ENCODE data around the gene TBKBP1. TPM values are rescaled to one million over a fixed set of nuclear protein-coding genes. Genes with fewer than 3 reads are reported as not detected.
A peak's percentile ranks its signal among the peaks of the same experiment; 100 is the strongest.
"Not testable (repeated sequence)": the region's sequence is repeated elsewhere in the genome, so short reads cannot be mapped to it uniquely, and the experiment has no call there.

The TBKBP1 gene
- total RNA-seq, 2 experiments from 2014 or later, result 8.0 to 8.9 TPM

- ATAC-seq (ENCODE audit: low read depth) (peak; percentile 60), DNase-seq (peak; percentile 44)
- POLR2A ChIA-PET, result interaction anchor here (0.7 to 5.3 kb wide), 4 partner anchors 9 to 61 kb away, joined by 3 to 39 read pairs (median 4); partner anchors contain the start of gene KPNB1
- H3K4me1 Mint-ChIP-seq, result peaks cover 33% of the 10 kb centered on the region
- H3K27ac Mint-ChIP-seq, result peak overlapping the region; percentile 55
- no peaks in the 10 kb centered on the region for H3K9me3 Mint-ChIP-seq
- H3K27me3 Mint-ChIP-seq, result no peaks in the 10 kb centered on the region
- no peak overlapping the region for H3K4me3 Mint-ChIP-seq
- H3K36me3 Mint-ChIP-seq, result peaks cover 37% of the 10 kb centered on the region
Observed at GRCh38 chr17:47663912-47664623, 29.9 kb upstream of the TBKBP1 start.

GRCh38 chr17:47664624-47664941 is 29.4 kb upstream of the TBKBP1 start:
- H3K27me3 Mint-ChIP-seq, result no peaks in the 10 kb centered on the region
- DNase-seq (no peak), ATAC-seq (ENCODE audit: low read depth) (no peak)
- H3K36me3 Mint-ChIP-seq, result peaks cover 41% of the 10 kb centered on the region
- H3K4me1 Mint-ChIP-seq, result peaks cover 34% of the 10 kb centered on the region
- H3K4me3 Mint-ChIP-seq, result no peak overlapping the region
- peak overlapping the region; percentile 55 for H3K27ac Mint-ChIP-seq
- POLR2A ChIA-PET, result interaction anchor here (1.1 to 5.3 kb wide), 3 partner anchors 12 to 35 kb away, joined by 3 to 39 read pairs (median 3); partner anchors contain the start of gene KPNB1
- H3K9me3 Mint-ChIP-seq, result no peaks in the 10 kb centered on the region

- ATAC-seq (ENCODE audit: low read depth) (no peak), DNase-seq (no peak)
- H3K27me3 Mint-ChIP-seq, result no peaks in the 10 kb centered on the region
- no peak overlapping the region for H3K4me3 Mint-ChIP-seq
- peaks cover 42% of the 10 kb centered on the region for H3K36me3 Mint-ChIP-seq
- no peak overlapping the region for H3K27ac Mint-ChIP-seq
- peaks cover 36% of the 10 kb centered on the region for H3K4me1 Mint-ChIP-seq
- H3K9me3 Mint-ChIP-seq, result no peaks in the 10 kb centered on the region
- POLR2A ChIA-PET, result interaction anchor here (1.1 to 5.3 kb wide), 2 partner anchors 11 to 15 kb away, joined by 3 to 39 read pairs; partner anchors contain the start of gene KPNB1
Observed at GRCh38 chr17:47665655-47666054, 28.3 kb upstream of the TBKBP1 start.

- H3K27me3 Mint-ChIP-seq, result no peaks in the 10 kb centered on the region
- POLR2A ChIA-PET, result interaction anchor here (0.8 to 1.3 kb wide), 2 partner anchors 10 to 20 kb away, joined by 3 to 6 read pairs; partner anchors contain the start of gene KPNB1
- H3K4me3 Mint-ChIP-seq, result no peak overlapping the region
- peaks cover 40% of the 10 kb centered on the region for H3K36me3 Mint-ChIP-seq
- H3K27ac Mint-ChIP-seq, result no peak overlapping the region
- ATAC-seq (ENCODE audit: low read depth) (no peak), DNase-seq (no peak)
- peaks cover 35% of the 10 kb centered on the region for H3K4me1 Mint-ChIP-seq
- H3K9me3 Mint-ChIP-seq, result no peaks in the 10 kb centered on the region
Observed at GRCh38 chr17:47669081-47669480, 24.9 kb upstream of the TBKBP1 start.

- peaks cover 34% of the 10 kb centered on the region for H3K4me1 Mint-ChIP-seq
- no peak for DNase-seq
- peak; percentile 90 for ATAC-seq (ENCODE audit: low read depth)
- H3K4me3 Mint-ChIP-seq, result peak overlapping the region; percentile 17
- peak overlapping the region; percentile 71 for H3K27ac Mint-ChIP-seq
- no peaks in the 10 kb centered on the region for H3K9me3 Mint-ChIP-seq
- POLR2A ChIA-PET, result interaction anchor here (1.3 kb wide), 1 partner anchor 21 kb away, joined by 6 read pairs; the partner anchor contains the start of gene KPNB1
- H3K27me3 Mint-ChIP-seq, result no peaks in the 10 kb centered on the region
- peaks cover 45% of the 10 kb centered on the region for H3K36me3 Mint-ChIP-seq
Observed at GRCh38 chr17:47670064-47670463, 23.9 kb upstream of the TBKBP1 start.

- Mint-ChIP-seq H3K27me3 (no peaks in the 10 kb centered on the region), H3K27ac (no peak overlapping the region), H3K4me3 (no peak overlapping the region), H3K4me1 (peaks cover 25% of the 10 kb centered on the region), H3K36me3 (peaks cover 31% of the 10 kb centered on the region), H3K9me3 (no peaks in the 10 kb centered on the region)
- no peak for ATAC-seq (ENCODE audit: low read depth)
- POLR2A ChIA-PET, result interaction anchor here (2.1 kb wide), 1 partner anchor 11 kb away, joined by 5 read pairs; no protein-coding TSS in a partner anchor
- DNase-seq, result no peak
Observed at GRCh38 chr17:47674499-47674898, 19.5 kb upstream of the TBKBP1 start.

- Mint-ChIP-seq H3K27ac (peak overlapping the region; percentile 59), H3K4me3 (no peak overlapping the region), H3K4me1 (peaks cover 17% of the 10 kb centered on the region), H3K36me3 (peaks cover 29% of the 10 kb centered on the region), H3K27me3 (no peaks in the 10 kb centered on the region), H3K9me3 (no peaks in the 10 kb centered on the region)
- DNase-seq, result no peak
- POLR2A ChIA-PET, result interaction anchor here (1.3 kb wide), 1 partner anchor 57 kb away, joined by 3 read pairs; the partner anchor contains the start of gene TBX21
- ATAC-seq (ENCODE audit: low read depth), result no peak
Observed at GRCh38 chr17:47675380-47676198, 18.4 kb upstream of the TBKBP1 start.

- POLR2A ChIA-PET, result interaction anchor here (0.7 to 1.3 kb wide), 3 partner anchors 11 to 57 kb away, joined by 3 to 4 read pairs (median 3); partner anchors contain the start of genes TBKBP1 and TBX21
- H3K9me3 Mint-ChIP-seq, result no peaks in the 10 kb centered on the region
- peaks cover 16% of the 10 kb centered on the region for H3K4me1 Mint-ChIP-seq
- H3K27ac Mint-ChIP-seq, result no peak overlapping the region
- H3K36me3 Mint-ChIP-seq, result peaks cover 31% of the 10 kb centered on the region
- H3K27me3 Mint-ChIP-seq, result no peaks in the 10 kb centered on the region
- no peak overlapping the region for H3K4me3 Mint-ChIP-seq
- DNase-seq, result no peak
- no peak for ATAC-seq (ENCODE audit: low read depth)
Observed at GRCh38 chr17:47676199-47676472, 17.8 kb upstream of the TBKBP1 start.

- peaks cover 31% of the 10 kb centered on the region for H3K36me3 Mint-ChIP-seq
- DNase-seq (no peak), ATAC-seq (ENCODE audit: low read depth) (no peak)
- H3K9me3 Mint-ChIP-seq, result no peaks in the 10 kb centered on the region
- H3K27ac Mint-ChIP-seq, result no peak overlapping the region
- POLR2A ChIA-PET, result interaction anchor here (0.7 to 1.3 kb wide), 4 partner anchors 11 to 253 kb away, joined by 3 to 6 read pairs (median 4); partner anchors contain the start of genes TBKBP1 and TBX21
- H3K27me3 Mint-ChIP-seq, result no peaks in the 10 kb centered on the region
- H3K4me3 Mint-ChIP-seq, result no peak overlapping the region
- H3K4me1 Mint-ChIP-seq, result peaks cover 15% of the 10 kb centered on the region
Observed at GRCh38 chr17:47676510-47677165, 17.3 kb upstream of the TBKBP1 start.

- Mint-ChIP-seq H3K4me1 (peaks cover 16% of the 10 kb centered on the region), H3K4me3 (no peak overlapping the region), H3K27ac (no peak overlapping the region), H3K36me3 (peaks cover 38% of the 10 kb centered on the region), H3K27me3 (no peaks in the 10 kb centered on the region), H3K9me3 (no peaks in the 10 kb centered on the region)
- POLR2A ChIA-PET, result interaction anchor here (1.3 to 2.6 kb wide), 2 partner anchors 9 to 29 kb away, joined by 3 to 9 read pairs; partner anchors contain the start of gene KPNB1
- DNase-seq (no peak), ATAC-seq (ENCODE audit: low read depth) (no peak)
Observed at GRCh38 chr17:47678196-47678595, 15.8 kb upstream of the TBKBP1 start.

GRCh38 chr17:47682138-47682537 is 11.8 kb upstream of the TBKBP1 start:
- peaks cover 41% of the 10 kb centered on the region for H3K36me3 Mint-ChIP-seq
- POLR2A ChIA-PET, result no interaction called here
- no peaks in the 10 kb centered on the region for H3K27me3 Mint-ChIP-seq

GRCh38 chr17:47682727-47683126 is 11.2 kb upstream of the TBKBP1 start:
- H3K9me3 Mint-ChIP-seq; H3K4me3 Mint-ChIP-seq; H3K27me3 Mint-ChIP-seq; POLR2A ChIA-PET; H3K27ac Mint-ChIP-seq; ATAC-seq (ENCODE audit: low read depth); DNase-seq: not testable (repeated sequence)
- Mint-ChIP-seq H3K4me1 (peaks cover 13% of the 10 kb centered on the region), H3K36me3 (peaks cover 42% of the 10 kb centered on the region)

More at GRCh38 chr17:47682138-47682537, 11.8 kb upstream of the TBKBP1 start:
- Mint-ChIP-seq H3K9me3 (no peaks in the 10 kb centered on the region), H3K4me3 (no peak overlapping the region), H3K4me1 (peaks cover 13% of the 10 kb centered on the region), H3K27ac (no peak overlapping the region)
- no peak for DNase-seq
- no peak for ATAC-seq (ENCODE audit: low read depth)

GRCh38 chr17:47684025-47684424 is 9.9 kb upstream of the TBKBP1 start:
- ATAC-seq (ENCODE audit: low read depth) (no peak), DNase-seq (no peak)
- no peak overlapping the region for H3K27ac Mint-ChIP-seq
- H3K36me3 Mint-ChIP-seq, result peaks cover 42% of the 10 kb centered on the region
- no peaks in the 10 kb centered on the region for H3K9me3 Mint-ChIP-seq
- POLR2A ChIA-PET, result no interaction called here
- no peaks in the 10 kb centered on the region for H3K27me3 Mint-ChIP-seq
- H3K4me1 Mint-ChIP-seq, result peaks cover 8% of the 10 kb centered on the region
- H3K4me3 Mint-ChIP-seq, result no peak overlapping the region
